Nucleus accumbens (tissue), 56 donors: ENCODE measurements around the gene DHDDS.
"Not testable (repeated sequence)": the region's sequence is repeated elsewhere in the genome, so short reads cannot be mapped to it uniquely, and the experiment has no call there.

Experiments
- DNase-seq, 56 donors: peaks; one replicate each; lab custom pipeline; 2025; lab: John Stamatoyannopoulos, UW

DHDDS gene

GRCh38 chr1:26472901-26473845, 41.1 kb downstream of the DHDDS start:
- DNase-seq, result peak; percentile 76 to 98 (median 94)

GRCh38 chr1:26474818-26475217, 42.7 kb downstream of the DHDDS start:
- no peak for DNase-seq

GRCh38 chr1:26475989-26476388, 43.9 kb downstream of the DHDDS start:
- no peak for DNase-seq

GRCh38 chr1:26476958-26477357, 44.8 kb downstream of the DHDDS start:
- no peak for DNase-seq

- no peak for DNase-seq
These were observed 45.5 kb downstream of the DHDDS start for GRCh38 chr1:26477446-26478152.

GRCh38 chr1:26478159-26478558, 46.0 kb downstream of the DHDDS start:
- no peak for DNase-seq

- DNase-seq, result no peak
These were observed 46.9 kb downstream of the DHDDS start for GRCh38 chr1:26478988-26479387.

- no peak for DNase-seq
These were observed 50.8 kb downstream of the DHDDS start for GRCh38 chr1:26482921-26483320.

- DNase-seq, result no peak
These were observed 51.9 kb downstream of the DHDDS start for GRCh38 chr1:26483980-26484379.

- DNase-seq, result no peak
These were observed 58.0 kb downstream of the DHDDS start for GRCh38 chr1:26490155-26490554.

- DNase-seq, result no peak
These were observed 61.1 kb downstream of the DHDDS start for GRCh38 chr1:26493267-26493666.

- DNase-seq, result no peak
These were observed 61.8 kb downstream of the DHDDS start for GRCh38 chr1:26493938-26494337.

- peak in 1 of 56 donors; percentile 3 for DNase-seq
These were observed 64.7 kb downstream of the DHDDS start for GRCh38 chr1:26496861-26497260.

- no peak for DNase-seq
These were observed 66.8 kb downstream of the DHDDS start for GRCh38 chr1:26498894-26499293.

GRCh38 chr1:26500488-26501175, 68.5 kb downstream of the DHDDS start:
- DNase-seq, result peak in 55 of 56 donors; percentile 17 to 93 (median 82)

- DNase-seq, result not testable (repeated sequence)
These were observed 78.6 kb downstream of the DHDDS start for GRCh38 chr1:26510711-26511110.

GRCh38 chr1:26515836-26516235, 83.7 kb downstream of the DHDDS start:
- not testable (repeated sequence) for DNase-seq

- no peak for DNase-seq
These were observed 85.1 kb downstream of the DHDDS start for GRCh38 chr1:26516987-26517765.

- no peak for DNase-seq
These were observed 85.6 kb downstream of the DHDDS start for GRCh38 chr1:26517766-26518049.

GRCh38 chr1:26518355-26518754, 86.2 kb downstream of the DHDDS start:
- no peak for DNase-seq
